HG03565 (cell line): Measurements from ENCODE around the gene SH3RF3.

Experiments used
- ATAC-seq: cut with Tn5 transposase; IDR thresholded peaks from one replicate; pipeline ENCODE4 v1.9.1; 2021; ENCODE audit warnings: mild to moderate bottlenecking, moderate library complexity; ENCODE audit not compliant: unreplicated experiment

Gene SH3RF3

DNA sequence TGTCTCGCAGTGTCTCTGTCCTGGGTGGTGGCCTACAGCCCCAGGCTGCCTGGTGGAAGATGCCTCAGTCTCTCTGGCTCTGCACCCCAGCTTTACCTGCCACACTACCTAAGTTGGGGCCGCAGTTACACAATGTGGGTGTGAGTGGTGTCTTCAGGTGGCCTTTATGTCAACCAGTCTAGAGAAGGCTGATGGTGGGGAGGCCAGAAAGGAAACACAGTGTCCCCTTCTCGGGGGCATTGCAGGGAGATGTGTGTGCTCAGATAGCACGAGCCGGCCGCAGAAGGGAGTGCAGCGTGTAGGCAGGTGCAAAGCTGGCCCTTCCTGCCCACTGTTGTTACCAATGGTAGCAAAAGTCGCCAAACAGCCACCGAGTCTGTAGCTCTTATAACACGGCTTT lies 216.1 kb downstream of the SH3RF3 start:
- no peak for ATAC-seq

DNA sequence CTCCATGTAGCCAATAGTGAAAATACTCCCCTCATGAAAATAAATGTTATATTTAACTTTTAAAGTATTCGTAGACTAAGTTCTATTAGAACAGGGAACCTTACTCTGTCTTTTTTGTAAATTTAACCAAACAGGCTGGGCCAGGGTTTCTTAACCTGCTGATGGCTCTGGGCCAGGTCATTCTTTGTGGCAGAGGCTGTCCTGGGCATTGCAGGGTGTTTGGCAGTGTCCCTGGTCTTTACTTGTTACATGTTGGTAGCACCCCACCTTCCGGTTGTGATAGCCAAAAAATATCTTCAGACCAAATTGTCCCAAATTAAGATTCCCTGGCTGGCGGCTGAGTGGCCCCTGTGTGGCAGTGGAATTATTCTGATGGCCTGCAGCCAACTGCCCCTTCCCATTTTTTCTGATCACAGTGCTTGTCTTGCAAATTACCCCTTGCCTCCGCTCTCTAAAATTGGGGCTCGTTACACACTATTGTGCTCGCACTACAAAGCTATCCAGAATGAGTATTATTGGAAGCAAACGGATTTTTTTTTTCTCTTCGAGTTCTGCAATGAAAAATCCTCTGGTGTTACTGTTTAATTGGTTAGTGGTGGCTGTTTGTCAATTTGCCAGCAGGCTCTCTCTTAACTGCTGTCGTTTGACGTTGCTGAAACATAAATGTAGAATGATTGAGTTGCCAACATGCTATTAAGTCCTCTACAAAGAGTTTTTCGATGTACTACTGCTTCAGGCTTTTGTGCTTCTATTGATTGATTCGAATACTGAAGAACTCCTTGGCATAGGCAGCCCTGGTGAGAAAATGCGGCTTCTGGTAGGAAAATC lies 216.9 kb downstream of the SH3RF3 start:
- no peak for ATAC-seq

- no peak for ATAC-seq
Observed at GRCh38 chr2:109346601-109347228, 217.7 kb downstream of the SH3RF3 start.

- no peak for ATAC-seq
Observed at GRCh38 chr2:109347626-109348025, 218.6 kb downstream of the SH3RF3 start.

DNA sequence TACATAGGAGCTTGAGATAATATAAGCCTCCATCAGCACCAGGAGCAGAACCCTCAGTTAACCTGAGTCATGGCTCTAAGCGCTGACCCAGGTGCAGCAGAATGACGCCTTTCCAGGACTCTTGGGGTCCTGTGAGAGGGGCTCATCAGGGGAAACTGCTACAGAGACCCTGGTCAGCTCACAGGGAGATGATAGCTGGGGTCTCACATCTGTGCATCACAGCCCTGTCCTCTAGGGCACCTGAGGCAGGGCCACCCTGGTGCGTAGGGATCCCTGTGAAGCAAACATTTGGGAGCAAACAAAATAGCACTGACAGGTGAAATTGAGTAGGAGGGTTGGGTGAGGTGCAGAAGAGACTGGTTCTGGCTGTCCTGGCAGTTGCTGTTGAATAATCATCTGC lies 219.2 kb downstream of the SH3RF3 start:
- ATAC-seq, result no peak

DNA sequence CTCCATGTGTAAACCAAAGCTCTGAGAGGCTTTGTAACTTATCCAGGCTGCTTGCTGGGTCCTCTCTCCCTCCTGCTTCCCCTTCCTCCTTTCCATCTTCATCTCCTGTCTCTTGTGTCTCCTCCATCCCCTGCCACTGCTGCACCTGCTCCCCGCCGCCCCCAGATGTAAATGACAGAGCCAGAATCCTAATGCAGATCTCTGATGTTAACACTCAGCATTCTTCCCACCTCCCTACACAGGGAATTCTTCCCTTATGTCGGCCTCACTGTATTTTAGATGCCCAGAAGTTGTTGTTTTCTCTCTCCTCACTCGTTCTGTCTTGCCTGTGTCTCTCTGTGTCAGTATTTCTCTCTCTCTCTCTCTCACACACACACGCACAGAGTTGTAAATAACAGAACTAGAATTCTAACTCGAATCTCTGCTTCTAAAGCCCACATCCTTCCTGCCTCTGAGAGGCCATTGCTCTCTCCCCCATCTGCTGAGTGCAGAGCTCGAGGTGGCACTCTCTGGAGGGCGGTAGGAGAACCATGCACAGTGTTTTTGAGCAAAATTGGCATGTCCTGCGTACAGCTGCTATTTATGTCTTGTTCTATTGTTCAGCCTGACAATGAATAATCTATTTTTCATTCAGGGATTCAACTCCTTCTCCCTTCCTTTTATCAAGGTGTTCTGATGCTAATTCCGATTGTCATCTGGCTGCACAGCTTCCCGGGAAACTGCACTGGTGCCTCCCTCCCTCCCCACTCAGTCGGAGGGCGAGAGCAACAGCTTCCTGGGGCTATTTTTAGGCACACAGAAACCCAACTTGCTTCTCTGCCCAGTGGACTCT lies 219.9 kb downstream of the SH3RF3 start:
- peak; percentile 63 for ATAC-seq

DNA sequence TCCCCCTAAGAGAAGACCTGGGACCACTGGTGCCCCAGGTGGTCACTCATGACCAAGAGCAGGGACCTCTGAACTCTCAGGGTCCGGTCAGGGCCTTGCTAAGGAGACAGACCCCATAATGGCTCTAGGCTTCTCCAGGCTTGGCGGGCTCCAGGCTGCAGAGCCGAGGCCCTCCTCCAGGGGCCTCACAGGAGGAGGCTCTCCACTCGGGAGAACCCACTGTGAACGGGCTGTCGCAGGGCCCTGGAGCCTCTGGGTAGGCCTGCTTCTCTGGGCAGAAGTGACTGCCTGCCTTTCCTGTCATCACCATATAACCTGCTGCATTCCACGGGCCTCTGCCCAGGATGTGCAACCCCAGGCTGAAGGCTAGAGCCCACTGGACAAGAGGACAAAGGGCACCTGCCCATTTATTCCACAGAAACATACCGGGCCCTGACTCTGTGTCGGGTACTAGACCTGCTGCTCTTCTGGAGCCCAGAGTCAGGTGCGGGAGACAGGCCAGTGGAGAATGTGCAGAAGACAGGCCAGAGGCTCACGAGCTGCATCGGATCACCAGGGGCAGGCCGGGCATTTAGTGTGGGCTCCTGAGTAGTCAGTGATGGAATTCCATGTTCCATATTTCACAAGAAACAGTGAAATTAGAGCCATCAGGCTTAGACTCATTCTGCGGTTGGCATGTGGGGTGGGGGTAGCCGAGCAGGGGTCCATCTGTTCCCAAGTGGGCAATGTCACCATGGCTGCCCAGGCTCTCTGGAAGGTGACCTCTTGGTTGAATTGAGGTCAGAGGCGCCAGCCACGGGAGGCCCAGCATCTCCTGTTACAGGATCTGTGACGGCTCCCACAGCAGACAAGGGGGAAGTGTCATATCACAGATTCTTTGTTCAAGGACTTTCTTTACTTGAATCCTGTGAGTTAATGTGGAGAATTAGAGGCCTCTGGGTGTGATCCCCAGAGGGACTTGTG lies 220.8 kb downstream of the SH3RF3 start:
- ATAC-seq, result no peak

- ATAC-seq, result no peak
Observed at GRCh38 chr2:109350526-109350925, 221.5 kb downstream of the SH3RF3 start.

- no peak for ATAC-seq
Observed at GRCh38 chr2:109351164-109351756, 222.3 kb downstream of the SH3RF3 start.

DNA sequence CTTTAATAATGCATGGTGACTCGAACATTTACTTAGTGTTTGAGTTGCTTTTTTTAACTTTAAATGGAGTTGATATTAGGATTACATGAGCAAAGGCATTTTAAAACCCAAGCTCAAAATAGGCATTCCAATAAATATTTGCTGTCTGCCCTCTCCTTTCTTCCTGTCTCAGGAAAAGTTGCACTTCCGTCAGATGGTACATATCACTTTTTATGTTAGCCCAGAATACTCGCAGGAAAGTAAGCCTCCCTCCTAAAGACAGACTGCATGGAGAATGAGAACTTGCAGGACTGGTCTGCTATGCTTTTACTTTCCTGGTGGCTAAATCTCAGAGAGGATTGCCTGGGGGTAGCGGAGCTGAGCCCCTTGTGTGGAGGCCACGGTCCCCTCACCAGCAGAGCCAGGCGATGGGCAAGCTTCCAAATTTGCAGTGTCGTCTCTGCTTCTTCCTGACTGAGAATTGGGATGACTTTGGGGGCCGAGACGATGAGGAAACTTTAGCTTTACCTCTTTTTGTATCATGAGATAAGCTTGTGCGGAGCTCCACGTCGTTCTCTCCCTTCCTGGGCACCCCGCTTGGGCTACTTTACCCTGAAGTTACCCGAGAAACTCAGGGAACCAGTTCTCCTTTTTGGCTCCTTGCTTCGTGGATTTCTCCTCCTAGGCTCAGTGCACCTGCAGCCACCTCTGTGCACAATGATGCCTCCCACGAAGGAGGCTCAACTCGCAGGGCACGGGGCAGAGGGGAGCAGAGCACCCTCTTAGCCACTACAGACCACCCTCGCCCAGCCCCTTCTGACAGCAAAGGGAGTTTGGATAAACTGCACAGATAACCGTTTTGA lies 223.3 kb downstream of the SH3RF3 start:
- ATAC-seq, result no peak

GRCh38 chr2:109352898-109353689 lies 224.1 kb downstream of the SH3RF3 start:
- no peak for ATAC-seq

DNA sequence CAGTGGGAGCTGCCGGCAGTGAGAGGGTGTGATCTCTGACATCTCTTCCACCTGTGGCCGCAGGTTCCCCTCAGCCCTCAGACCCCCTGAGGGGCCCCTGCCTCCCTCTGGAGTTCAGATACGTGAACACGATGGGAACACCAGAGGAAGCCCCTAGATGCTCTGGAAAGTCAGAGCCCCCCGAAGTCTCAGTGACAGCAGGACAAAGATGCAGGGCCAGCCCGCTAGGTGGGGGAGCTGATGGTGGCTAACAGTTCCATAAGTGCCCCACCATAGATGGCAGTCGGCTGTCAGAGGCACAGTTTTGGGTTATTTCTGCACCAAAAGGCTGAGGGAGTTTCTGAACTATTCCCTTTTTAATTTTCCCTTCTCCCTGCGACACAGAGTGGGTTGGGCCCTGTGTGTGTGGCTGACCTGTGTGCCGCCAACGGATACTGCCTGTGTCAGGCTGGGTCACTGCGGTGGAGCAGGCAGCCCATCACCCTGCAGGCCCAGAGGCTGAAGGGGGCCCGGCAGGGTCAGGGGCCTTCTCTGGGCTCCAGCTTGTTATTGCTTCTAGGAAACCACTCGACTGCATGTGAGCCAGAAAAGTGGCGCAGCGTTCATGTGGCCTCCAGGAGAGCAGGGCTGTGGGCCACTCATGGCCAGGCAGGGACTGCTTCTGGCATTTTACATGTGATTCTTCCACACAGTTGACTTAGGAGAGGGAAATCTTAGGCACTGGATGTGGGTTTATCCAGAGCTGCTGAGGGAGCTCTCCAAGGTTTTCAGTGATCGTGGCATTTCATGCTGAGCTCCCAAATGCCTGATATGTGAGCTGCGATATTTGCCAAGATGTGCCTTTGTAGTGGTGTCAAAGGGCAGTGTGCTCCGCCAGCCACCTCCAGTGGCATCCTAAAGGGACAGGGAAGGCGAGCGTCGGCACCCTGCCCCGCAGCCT lies 225.1 kb downstream of the SH3RF3 start:
- ATAC-seq, result no peak

GRCh38 chr2:109355192-109355843 lies 226.3 kb downstream of the SH3RF3 start:
- ATAC-seq, result no peak

DNA sequence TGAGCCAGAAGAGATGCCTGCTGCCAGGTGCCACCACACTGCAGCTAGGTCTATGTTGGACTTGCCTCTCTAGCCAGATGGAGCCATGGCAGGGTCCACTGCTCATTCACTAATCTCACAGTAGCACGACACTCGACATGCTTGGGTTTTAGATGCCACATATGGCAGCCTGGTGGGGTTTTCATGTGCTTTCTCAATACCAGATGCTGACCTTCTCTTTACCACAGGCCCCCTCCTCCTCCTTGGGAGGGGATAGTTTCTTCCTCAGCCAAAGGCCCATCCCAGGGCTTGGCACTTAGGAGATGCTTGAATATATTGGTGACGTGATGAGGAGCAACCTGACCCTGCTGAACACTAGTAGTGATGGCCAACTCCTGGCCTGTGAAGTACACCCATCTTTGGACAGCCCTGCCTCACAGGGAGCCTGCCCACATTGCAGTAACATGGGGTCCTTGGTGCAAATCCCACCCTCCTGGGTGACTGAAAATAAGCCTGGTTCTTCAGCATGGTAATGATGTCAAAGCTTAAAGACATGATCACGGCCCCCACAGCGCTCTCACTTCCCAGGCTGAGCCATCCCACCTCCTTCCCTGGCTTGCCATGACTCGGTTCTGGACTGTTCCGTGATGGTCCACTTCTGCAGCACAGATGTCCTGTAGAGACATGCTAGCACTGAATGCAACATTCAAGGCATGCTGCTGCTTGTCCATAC lies 227.5 kb downstream of the SH3RF3 start:
- no peak for ATAC-seq

GRCh38 chr2:109364217-109364616 lies 235.2 kb downstream of the SH3RF3 start:
- ATAC-seq, result no peak

DNA sequence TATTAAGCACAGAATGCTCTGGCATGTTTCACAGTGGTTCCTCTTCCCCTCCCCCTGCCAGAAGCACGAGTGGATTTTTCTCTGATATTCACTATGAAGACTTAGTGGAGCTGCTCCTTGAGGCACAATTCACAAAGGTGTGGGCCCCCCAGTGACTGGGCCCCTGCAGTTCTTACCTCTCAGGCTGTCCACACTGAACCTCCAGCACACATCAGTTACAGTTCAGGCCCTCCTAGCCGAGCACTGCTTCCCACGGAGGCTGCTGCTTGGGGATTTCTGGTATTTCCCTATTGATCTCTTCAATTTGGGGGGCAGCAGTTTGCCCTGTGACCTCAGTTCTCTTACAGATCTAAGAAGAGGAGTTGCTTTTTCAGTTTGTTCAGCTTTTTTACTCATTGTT lies 236.1 kb downstream of the SH3RF3 start:
- ATAC-seq, result no peak
